Measurements from ENCODE around the gene AURKAIP1.

DNA sequence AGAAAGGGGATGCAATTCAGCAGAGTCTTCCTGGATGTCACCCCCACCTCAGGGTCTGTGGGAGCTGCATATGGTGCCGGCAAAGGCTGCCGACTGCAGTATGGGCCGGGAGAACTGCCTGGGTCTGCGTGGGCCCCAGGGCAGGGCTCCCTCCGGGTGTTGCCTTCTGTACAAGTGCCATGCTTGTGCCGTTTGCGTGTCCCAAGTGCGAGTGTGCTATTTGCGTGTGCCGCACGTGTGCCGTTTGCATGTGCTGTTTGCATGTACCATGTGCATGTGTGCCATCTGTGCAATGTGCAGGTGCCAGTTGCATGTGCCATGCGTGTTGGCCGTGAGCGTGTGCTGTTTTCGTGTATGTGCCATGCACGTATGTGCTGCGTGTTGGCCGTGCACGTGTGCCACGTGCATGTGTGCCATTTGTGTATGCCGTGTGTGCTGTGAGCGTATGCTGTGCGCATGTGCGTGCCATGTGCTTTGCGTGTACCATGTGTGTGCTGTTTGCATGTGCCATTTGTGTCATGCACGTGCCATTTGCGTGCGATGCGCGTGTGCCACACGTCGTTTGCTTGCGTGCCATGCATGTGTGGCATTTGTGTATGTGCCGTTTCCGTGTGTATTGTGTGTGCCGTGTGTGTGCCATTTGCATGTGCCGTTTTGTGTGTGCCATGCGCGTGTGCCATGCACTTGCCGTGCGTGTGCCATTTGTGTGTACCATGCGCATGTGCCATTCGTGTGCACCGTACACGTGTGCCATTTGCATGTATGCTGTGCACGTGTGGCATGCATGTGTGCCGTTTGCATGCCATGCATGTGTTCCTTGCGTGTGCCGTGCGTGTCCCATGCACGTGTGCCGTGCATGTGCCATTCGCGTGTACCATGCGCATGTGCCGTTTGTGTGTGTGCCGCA is 45.5 kb downstream of the AURKAIP1 start:
- TF ChIP-seq, protein P1, sequence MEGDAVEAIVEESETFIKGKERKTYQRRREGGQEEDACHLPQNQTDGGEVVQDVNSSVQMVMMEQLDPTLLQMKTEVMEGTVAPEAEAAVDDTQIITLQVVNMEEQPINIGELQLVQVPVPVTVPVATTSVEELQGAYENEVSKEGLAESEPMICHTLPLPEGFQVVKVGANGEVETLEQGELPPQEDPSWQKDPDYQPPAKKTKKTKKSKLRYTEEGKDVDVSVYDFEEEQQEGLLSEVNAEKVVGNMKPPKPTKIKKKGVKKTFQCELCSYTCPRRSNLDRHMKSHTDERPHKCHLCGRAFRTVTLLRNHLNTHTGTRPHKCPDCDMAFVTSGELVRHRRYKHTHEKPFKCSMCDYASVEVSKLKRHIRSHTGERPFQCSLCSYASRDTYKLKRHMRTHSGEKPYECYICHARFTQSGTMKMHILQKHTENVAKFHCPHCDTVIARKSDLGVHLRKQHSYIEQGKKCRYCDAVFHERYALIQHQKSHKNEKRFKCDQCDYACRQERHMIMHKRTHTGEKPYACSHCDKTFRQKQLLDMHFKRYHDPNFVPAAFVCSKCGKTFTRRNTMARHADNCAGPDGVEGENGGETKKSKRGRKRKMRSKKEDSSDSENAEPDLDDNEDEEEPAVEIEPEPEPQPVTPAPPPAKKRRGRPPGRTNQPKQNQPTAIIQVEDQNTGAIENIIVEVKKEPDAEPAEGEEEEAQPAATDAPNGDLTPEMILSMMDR (IDR thresholded peaks at IDR 0.05; ENCODE audit: borderline replicate concordance, extremely low read depth, low read length, poor library complexity, severe bottlenecking) = no peak
- TF ChIP-seq EZH2 (IDR thresholded peaks at IDR 0.05; ENCODE audit: borderline replicate concordance, low read depth, low read length, severe bottlenecking) = no peak
